Left ventricle myocardium inferior (tissue), 1 donor: Measurements from ENCODE around the gene NAALADL2. TPM values are rescaled to one million over a fixed set of nuclear protein-coding genes. Genes with fewer than 3 reads are reported as not detected.

Source experiments
- DNase-seq: peaks from one replicate; pipeline ENCODE4 v3.0.0-alpha.2; 2020
- H3K27ac ChIP-seq: fragments of 200-600 bp; replicated peaks from 2 replicates; pipeline ENCODE4 v1.8.0; 2021
- H3K27me3 ChIP-seq: fragments of 200-600 bp; 2 replicates; pipeline ENCODE4 v1.8.0; 2021; ENCODE audit warnings: low read depth
- H3K36me3 ChIP-seq: fragments of 200-600 bp; 2 replicates; pipeline ENCODE4 v1.8.0; 2021
- H3K4me1 ChIP-seq: fragments of 200-600 bp; 2 replicates; pipeline ENCODE4 v1.8.0; 2021
- H3K4me3 ChIP-seq: fragments of 200-600 bp; 2 replicates; pipeline ENCODE4 v1.8.0; 2021; ENCODE audit warnings: mild to moderate bottlenecking, moderate library complexity
- H3K9me3 ChIP-seq: fragments of 200-600 bp; replicated peaks from 2 replicates; pipeline ENCODE4 v1.8.0; 2021
- intact Hi-C: fragments of 100-400 bp; cut with micrococcal nuclease; formaldehyde crosslinking; loops from one replicate; pipeline ENCODE4 v1.11.0; 2022
- total RNA-seq: library from RNA; stranded (reverse); fragmentation: NEBNext Ultra II Directional; extraction: Animal tissue kit (Norgen Biotek cat#: 25700); gene quantifications from one replicate; pipeline ENCODE4 v1.2.1, GENCODE V29; 2021
- TF ChIP-seq, protein P1 (sequence below): fragments of 200-600 bp; IDR thresholded peaks from 2 replicates; pipeline ENCODE4 v1.8.0; 2021; ENCODE audit warnings: antibody characterized with exemption, mild to moderate bottlenecking, borderline replicate concordance
- donor health status: DM: no; HTN: yes; CAD: no; lungs with severe emphysema.

The NAALADL2 gene
- total RNA-seq, 1 donor from 2014 or later = 5.8 TPM

DNA sequence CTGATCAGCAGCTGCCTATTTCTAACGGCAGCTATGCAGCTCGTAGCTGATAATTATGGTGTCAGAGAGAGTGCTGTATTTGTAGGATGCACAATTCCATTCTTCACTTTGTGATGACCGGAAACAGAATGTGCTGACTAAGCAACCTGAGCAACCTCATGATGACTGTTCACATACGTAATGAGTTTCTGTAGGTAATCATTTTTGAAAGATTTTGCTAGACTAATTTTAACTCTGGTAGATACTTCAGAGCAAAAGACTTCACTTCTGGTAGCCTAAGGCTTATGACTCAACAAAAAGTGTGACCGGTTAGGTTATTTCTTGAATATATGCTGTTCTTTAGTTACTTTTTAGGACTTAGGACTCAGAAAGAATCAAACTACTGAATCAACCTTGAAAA is 567.7 kb downstream of the NAALADL2 start:
- Histone ChIP-seq H3K27me3 (no peaks in the 10 kb centered on the region), H3K4me1 (no peaks in the 10 kb centered on the region), H3K27ac (no peak overlapping the region), H3K9me3 (no peaks in the 10 kb centered on the region), H3K36me3 (no peaks in the 10 kb centered on the region), H3K4me3 (no peak overlapping the region)
- no peak for DNase-seq
- TF ChIP-seq, protein P1, sequence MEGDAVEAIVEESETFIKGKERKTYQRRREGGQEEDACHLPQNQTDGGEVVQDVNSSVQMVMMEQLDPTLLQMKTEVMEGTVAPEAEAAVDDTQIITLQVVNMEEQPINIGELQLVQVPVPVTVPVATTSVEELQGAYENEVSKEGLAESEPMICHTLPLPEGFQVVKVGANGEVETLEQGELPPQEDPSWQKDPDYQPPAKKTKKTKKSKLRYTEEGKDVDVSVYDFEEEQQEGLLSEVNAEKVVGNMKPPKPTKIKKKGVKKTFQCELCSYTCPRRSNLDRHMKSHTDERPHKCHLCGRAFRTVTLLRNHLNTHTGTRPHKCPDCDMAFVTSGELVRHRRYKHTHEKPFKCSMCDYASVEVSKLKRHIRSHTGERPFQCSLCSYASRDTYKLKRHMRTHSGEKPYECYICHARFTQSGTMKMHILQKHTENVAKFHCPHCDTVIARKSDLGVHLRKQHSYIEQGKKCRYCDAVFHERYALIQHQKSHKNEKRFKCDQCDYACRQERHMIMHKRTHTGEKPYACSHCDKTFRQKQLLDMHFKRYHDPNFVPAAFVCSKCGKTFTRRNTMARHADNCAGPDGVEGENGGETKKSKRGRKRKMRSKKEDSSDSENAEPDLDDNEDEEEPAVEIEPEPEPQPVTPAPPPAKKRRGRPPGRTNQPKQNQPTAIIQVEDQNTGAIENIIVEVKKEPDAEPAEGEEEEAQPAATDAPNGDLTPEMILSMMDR = no peak
- intact Hi-C loops = no loop called here

DNA sequence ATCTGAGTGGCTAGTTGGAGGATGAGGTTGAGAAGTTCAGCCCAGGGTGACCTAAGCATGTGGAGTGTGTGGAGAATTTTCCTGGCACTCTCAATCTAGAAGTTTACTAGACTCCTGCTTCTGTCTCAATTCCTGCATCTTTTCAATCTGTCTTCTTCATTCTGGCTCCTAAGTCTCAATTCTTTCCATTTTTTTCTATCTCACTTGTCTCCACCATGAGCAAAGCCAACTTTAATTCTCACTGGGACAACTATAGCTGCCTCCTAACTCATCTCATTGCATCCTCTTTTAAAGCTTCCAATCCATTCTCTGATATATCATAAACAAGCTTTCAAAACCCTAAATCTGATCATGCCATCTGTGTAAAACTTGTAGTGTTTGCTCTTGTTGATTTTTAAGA is 569.3 kb downstream of the NAALADL2 start:
- TF ChIP-seq, protein P1 = no peak

DNA sequence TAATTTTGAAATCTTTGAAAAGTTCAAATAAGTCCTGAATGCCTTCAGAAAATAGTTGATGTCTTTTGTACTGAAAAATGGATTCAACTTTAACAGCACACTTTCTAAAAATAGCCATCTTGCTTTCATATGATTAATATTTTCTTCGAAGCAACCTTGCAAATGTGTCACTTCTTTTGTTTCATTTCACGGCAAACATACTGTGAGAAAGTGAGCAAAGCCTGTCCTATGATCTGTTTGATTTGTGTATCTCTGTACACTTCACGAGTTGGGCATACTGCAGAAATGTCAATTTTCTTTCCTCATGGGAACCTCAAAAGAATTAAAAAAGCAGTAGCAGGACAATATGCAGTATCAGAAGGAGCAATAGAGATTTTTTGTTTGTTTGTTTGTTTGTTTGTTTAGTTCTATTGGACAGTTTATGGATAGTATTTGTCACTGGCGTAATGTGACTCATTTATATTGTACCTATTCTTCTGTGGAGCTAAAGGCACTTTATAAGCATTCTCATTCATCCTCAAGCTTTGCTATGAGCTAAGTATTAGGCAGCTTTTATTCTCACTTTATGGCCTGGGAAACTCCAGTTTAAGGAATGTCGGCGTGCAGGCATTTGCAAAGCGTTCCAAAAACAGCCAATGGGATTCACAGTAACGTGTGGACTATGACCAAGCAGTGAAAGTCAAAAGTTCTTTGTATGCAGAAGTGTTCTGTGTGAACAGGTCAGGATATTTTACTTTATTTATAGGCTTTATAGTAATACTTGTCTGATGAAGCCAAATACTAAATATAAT is 572.0 kb downstream of the NAALADL2 start:
- DNase-seq = no peak
- H3K4me3 ChIP-seq = no peak overlapping the region
- no peaks in the 10 kb centered on the region for H3K27me3 ChIP-seq
- TF ChIP-seq, protein P1 = no peak
- H3K36me3 ChIP-seq = no peaks in the 10 kb centered on the region
- intact Hi-C loops = no loop called here
- H3K9me3 ChIP-seq = no peaks in the 10 kb centered on the region
- H3K27ac ChIP-seq = no peak overlapping the region
- no peaks in the 10 kb centered on the region for H3K4me1 ChIP-seq

More for the DNA sequence above, 569.3 kb downstream of the NAALADL2 start:
- no peak for DNase-seq
- no peaks in the 10 kb centered on the region for H3K9me3 ChIP-seq
- H3K36me3 ChIP-seq = no peaks in the 10 kb centered on the region
- no peak overlapping the region for H3K4me3 ChIP-seq
- intact Hi-C loops = no loop called here
- no peaks in the 10 kb centered on the region for H3K27me3 ChIP-seq
- no peak overlapping the region for H3K27ac ChIP-seq
- no peaks in the 10 kb centered on the region for H3K4me1 ChIP-seq

DNA sequence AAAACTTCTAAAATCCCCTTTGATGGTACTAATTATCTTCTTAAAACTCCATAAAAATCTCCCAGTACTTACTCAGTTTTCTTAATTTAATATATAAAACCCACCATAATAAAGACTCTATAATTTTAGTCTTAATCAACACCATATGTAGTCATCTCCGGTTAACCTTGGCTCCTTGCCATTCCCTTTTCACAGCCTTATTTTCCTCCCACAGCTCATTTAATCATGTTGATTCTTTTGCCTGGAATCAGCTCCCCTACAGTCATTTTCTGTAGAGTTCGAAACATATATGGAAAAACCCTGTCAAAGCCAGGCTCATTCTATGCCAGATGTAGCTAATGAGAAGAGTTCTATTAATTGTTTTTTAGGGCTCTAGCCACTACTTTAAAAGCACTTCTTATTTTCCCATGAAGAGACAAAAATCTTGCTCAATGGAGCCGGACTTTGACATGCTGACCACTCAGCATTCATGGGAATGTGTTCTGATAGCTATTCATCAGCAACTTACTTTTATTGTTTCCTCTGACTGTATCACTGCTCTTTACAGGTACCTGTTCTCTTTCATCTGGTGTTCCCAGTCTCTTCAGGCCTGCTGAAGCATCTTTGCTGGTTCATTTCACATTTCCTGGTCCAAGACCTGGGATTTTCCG is 573.4 kb downstream of the NAALADL2 start:
- Histone ChIP-seq H3K36me3 (no peaks in the 10 kb centered on the region), H3K27me3 (no peaks in the 10 kb centered on the region), H3K27ac (peak overlapping the region; percentile 31), H3K4me3 (no peak overlapping the region), H3K4me1 (no peaks in the 10 kb centered on the region), H3K9me3 (no peaks in the 10 kb centered on the region)
- TF ChIP-seq, protein P1 = no peak
- intact Hi-C loops = no loop called here
- no peak for DNase-seq

DNA sequence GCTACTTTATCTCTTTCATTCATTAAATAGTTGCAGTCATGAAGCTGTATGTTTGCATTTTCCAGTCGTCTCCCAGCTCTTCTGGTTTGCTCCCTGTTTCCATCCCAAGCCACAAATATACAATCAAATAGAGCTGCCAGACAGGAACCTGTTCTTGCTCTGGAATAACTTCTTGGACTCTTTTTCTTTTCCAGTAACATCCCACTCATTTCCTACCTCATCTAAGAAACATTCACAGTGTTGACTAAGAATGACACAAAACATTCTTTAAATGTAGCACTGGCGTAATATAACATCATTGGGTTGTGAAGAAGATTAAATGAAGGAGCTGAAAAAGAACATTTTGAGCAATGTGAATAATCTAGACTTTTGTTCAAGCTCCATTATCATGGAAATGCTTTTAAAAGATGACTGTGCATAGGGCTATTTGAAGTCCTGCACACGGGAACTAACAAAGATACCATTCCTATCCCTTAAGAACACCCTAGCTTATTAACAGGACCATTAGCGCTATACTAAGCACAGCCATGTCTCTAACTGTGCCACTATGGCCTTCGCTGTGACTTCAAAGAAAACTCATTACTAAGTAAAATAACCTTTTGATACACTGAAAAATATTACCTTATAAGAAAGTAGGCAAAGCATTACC is 574.0 kb downstream of the NAALADL2 start:
- intact Hi-C loops = no loop called here
- TF ChIP-seq, protein P1 = no peak
- H3K9me3 ChIP-seq = peaks cover 6% of the 10 kb centered on the region
- peak overlapping the region; percentile 31 for H3K27ac ChIP-seq
- H3K4me1 ChIP-seq = no peaks in the 10 kb centered on the region
- no peaks in the 10 kb centered on the region for H3K27me3 ChIP-seq
- no peak overlapping the region for H3K4me3 ChIP-seq
- DNase-seq = no peak
- no peaks in the 10 kb centered on the region for H3K36me3 ChIP-seq
